MV-4-11 (cell line): ENCODE measurements around the gene ZRANB1.

Source experiments
- DNase-seq: peaks from one replicate; lab custom pipeline; 2025; lab: John Stamatoyannopoulos, UW

The ZRANB1 gene

GRCh38 chr10:124921261-124921660, 20.7 kb upstream of the ZRANB1 start:
- no peak for DNase-seq

- DNase-seq = no peak
Observed at GRCh38 chr10:124923684-124924083, 18.2 kb upstream of the ZRANB1 start.

- no peak for DNase-seq
Observed at GRCh38 chr10:124926548-124926947, 15.4 kb upstream of the ZRANB1 start.

- DNase-seq = no peak
Observed at GRCh38 chr10:124928087-124928486, 13.8 kb upstream of the ZRANB1 start.

GRCh38 chr10:124928545-124928944, 13.4 kb upstream of the ZRANB1 start:
- no peak for DNase-seq

GRCh38 chr10:124935946-124936345, 6.0 kb upstream of the ZRANB1 start:
- DNase-seq = peak; percentile 26

GRCh38 chr10:124936813-124937212, 5.1 kb upstream of the ZRANB1 start:
- no peak for DNase-seq

- no peak for DNase-seq
Observed at GRCh38 chr10:124939290-124939689, 2.6 kb upstream of the ZRANB1 start.

- peak; percentile 45 for DNase-seq
Observed at GRCh38 chr10:124942317-124943169, 620 bp downstream of the ZRANB1 start.

- no peak for DNase-seq
Observed at GRCh38 chr10:124943301-124944092, 1.6 kb downstream of the ZRANB1 start.

GRCh38 chr10:124944982-124945381, 3.1 kb downstream of the ZRANB1 start:
- no peak for DNase-seq

GRCh38 chr10:124946945-124947344, 5.0 kb downstream of the ZRANB1 start:
- no peak for DNase-seq

- no peak for DNase-seq
Observed at GRCh38 chr10:124949543-124949942, 7.6 kb downstream of the ZRANB1 start.

- no peak for DNase-seq
Observed at GRCh38 chr10:124952123-124952522, 10.2 kb downstream of the ZRANB1 start.

- DNase-seq = no peak
Observed at GRCh38 chr10:124953421-124953820, 11.5 kb downstream of the ZRANB1 start.

- no peak for DNase-seq
Observed at GRCh38 chr10:124955243-124955642, 13.3 kb downstream of the ZRANB1 start.

- no peak for DNase-seq
Observed at GRCh38 chr10:124955868-124956267, 13.9 kb downstream of the ZRANB1 start.

- no peak for DNase-seq
Observed at GRCh38 chr10:124956764-124957163, 14.8 kb downstream of the ZRANB1 start.

- peak; percentile 79 for DNase-seq
Observed at GRCh38 chr10:124957404-124957947, 15.6 kb downstream of the ZRANB1 start.

GRCh38 chr10:124959564-124959963, 17.6 kb downstream of the ZRANB1 start:
- no peak for DNase-seq

- DNase-seq = no peak
Observed at GRCh38 chr10:124961248-124961570, 19.3 kb downstream of the ZRANB1 start.

- DNase-seq = no peak
Observed at GRCh38 chr10:124962421-124962820, 20.5 kb downstream of the ZRANB1 start.
